GM12873 (cell line): ENCODE results near the gene SAMD1.

Experiments
- TF ChIP-seq, protein P1 (sequence below): IDR thresholded peaks from 2 replicates; pipeline ENCODE4 v1.5.1; 2012; ENCODE audit warnings: low read depth, mild to moderate bottlenecking, moderate library complexity, low read length, control low read depth; ENCODE audit not compliant: insufficient read depth; ENCODE audit errors: missing control alignments

The SAMD1 gene

DNA sequence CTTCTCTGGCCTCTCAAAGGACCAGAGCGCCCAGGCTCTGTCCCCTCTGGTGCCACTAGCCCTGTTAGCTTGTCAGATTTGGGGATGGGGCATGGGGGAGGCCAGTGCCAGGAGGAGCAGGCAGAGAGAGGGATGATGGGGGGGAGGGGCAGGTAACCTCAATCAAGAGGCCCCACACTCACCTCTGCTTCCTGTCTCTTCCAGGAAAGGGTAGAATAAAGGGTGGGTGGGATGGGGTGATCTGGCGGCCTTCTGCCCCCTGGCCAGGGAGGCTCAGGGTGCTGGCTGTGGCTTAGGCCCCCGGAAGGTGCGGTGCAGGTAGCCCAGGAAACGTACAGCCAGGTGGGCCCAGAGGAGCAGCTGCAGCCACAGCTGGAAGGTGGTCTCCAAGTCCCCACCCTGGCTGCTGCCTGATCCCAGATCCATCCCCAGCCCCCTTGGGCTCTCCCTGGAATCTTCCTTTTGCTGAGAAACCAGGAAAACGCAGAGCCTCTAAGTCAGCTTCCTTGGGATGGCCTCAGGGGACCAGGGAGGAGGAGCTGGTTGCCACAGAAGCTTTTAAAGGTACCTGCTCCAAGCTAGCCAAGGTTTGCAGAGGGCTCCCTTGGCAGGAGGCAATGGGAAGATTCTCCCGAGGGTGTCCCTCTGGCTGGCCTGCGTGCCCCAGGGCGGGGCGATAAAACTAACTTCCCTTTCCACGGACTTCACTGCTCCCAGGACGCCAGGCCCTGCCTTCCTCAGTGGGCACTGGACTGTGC, 21.7 kb upstream of the SAMD1 start:
- TF ChIP-seq, protein P1, sequence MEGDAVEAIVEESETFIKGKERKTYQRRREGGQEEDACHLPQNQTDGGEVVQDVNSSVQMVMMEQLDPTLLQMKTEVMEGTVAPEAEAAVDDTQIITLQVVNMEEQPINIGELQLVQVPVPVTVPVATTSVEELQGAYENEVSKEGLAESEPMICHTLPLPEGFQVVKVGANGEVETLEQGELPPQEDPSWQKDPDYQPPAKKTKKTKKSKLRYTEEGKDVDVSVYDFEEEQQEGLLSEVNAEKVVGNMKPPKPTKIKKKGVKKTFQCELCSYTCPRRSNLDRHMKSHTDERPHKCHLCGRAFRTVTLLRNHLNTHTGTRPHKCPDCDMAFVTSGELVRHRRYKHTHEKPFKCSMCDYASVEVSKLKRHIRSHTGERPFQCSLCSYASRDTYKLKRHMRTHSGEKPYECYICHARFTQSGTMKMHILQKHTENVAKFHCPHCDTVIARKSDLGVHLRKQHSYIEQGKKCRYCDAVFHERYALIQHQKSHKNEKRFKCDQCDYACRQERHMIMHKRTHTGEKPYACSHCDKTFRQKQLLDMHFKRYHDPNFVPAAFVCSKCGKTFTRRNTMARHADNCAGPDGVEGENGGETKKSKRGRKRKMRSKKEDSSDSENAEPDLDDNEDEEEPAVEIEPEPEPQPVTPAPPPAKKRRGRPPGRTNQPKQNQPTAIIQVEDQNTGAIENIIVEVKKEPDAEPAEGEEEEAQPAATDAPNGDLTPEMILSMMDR: no peak

DNA sequence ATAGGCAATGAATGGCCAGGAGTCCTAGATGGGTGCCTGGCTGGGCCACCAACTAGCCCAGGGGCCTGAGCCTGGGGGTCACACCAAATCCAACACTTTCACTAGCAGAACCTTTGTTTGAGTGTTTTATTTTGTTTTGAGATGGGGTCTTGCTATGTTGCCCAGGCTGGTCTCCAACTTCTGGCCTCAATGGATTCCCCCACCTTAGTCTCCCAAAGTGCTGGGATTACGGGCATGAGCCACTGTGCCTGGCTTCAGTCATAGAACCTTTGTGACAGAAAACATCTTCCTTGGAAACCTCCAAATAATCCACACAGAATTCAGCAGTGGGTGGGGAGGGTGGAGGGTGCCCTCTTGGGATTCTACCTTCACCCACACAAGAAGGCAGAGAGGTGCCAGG, 20.9 kb upstream of the SAMD1 start:
- TF ChIP-seq, protein P1: no peak

DNA sequence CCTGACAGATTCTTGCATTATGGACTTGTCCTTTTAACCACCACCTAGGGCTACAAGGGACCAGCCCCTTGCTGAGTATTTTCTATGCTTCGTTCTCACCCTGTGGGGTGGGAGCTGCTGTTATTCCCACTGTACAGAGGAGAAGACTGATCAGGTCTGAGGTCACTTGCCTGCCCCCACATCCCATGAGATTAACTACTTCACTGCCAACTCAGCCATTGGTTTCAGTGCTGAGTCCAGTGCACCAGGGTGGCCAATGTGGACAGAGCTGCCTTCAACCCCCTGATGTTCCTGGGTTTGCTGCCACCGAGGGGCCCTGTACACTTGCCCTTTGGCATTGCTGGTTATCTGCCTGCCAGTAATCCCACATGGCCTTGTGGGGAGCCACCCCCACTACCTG, 20.1 kb upstream of the SAMD1 start:
- TF ChIP-seq, protein P1: no peak

DNA sequence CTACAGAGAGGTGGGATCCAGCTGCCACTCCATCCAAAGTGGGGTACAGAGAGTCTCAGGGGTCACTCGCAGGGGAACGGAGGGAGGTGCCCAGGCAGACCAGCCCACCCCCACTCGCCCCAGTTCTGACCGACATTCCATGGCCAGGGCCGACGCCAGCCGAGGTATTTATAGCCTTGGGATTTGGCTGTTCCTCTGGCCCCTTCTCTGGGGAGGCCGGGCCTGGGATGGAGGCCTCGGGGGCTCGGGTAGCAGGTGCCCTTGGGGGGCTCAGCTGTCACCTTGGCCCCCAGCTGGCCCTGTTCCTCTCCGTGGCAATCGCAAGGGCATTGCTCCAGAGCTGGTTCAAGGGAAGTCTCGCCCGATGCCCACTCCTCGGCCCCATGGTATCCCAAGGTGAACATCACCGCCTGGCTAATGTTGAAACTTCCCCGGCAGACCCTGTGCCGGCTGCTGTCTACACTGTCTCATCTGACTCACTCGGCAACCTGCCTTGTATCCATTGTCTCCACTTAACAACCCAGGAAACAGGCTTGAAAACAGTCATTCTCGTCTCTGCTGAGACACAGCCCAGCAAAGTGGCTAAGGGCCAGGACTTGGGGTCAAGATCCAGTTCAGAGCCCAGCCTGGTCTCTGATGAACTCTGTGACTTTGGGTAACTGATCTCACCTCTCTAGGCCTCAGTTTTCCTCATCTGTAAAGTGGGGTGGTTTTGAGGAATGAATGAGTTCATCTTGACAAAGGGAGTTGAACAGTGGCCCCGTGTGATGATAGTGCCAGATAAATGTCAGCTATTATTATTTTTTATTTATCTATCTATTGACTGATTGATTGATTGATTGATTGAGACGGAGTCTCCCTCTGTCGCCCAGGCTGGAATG, 17.3 kb upstream of the SAMD1 start:
- TF ChIP-seq, protein P1: no peak

DNA sequence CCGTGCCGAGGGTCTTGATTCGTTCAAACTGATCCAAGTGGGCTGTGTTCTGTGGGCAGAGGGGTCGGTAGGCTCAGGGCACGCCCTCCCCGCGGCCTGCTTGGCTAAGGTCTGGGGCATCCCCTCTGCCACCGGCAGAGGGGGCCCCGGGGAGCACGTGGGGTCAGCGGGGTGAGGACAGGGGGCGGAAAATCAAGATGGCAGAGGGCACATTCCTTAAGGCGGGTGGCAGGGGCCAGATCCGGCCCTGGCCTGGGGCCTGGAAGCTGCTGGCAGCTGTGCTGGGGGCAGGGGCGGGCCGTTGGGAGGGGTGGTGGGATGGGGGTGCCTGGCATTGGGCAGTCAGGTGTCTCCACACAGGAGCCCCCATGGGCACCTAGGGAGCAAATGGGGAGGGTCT, 16.3 kb upstream of the SAMD1 start:
- TF ChIP-seq, protein P1: no peak

DNA sequence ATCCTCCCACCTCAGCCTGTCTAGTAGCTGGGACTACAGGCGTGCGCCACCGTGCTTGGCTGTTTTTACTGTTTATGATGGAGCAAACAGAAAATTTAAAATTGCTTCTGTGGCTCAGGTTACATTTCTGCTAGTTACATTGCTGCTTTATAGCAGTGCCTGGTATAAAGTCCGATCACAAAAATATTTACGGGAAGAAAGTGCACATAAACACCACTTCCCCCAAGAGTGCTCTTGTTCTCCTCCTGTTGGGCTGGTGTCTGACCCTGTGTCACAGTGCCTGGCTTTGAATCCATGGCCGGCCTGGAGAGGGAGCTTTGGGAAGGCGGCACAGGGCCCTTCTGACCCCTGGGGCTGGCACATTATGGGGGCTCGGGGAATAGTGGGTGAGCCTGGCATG, 15.1 kb upstream of the SAMD1 start:
- TF ChIP-seq, protein P1: no peak

DNA sequence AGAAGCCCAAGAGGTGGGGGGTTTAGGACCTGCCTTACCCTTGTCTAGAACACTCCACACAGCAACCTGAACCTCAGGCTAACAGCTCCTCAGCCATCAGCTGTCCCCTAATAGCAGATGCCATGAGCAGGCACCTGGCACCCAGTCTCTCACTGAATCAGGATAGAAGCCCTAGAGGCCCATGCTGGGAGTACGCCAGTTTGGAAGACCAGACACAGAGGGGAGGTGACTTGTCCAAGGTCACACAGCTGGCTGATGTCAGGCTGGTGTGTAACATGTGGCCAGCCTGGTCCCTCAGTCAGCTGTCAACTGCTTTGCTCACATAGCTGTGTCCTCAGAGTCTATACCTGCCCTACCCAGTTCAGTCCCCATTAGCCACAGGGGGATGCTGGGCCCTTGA, 12.8 kb upstream of the SAMD1 start:
- TF ChIP-seq, protein P1: peak; percentile 13
